ENCODE results near the gene MAP2K2.

DNA sequence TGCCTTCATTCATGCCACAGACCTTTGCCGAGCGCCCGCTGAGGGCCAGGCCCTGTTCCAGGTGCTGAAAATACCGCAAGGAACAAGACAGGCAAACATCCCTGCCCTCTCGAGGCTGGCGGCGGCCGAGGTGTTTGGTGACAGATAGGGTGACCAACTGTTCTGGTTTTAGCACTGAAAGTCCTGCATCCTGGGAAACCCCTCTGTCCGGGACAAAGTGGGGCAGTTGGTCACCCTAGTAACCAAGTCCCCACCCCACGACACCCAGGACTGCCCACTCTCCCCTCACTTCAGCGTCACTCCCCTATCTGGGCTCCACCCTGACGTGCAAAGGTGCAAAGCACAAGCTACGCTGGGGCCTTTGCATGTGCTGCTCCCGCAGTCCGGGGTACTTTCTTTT is 74.5 kb downstream of the MAP2K2 start:
- TF ChIP-seq POLR2AphosphoS5 (IDR thresholded peaks at IDR 0.05; ENCODE audit: low read depth, low read length) (no peak), REST (IDR thresholded peaks at IDR 0.05; ENCODE audit: insufficient read depth in 1 of 2, low read depth in 2 of 2, low read length in 2 of 2) (peak in 1 of 2 experiments; percentile 12; a peak in 1 of 4 replicates), TAF1 (IDR thresholded peaks at IDR 0.05; ENCODE audit: borderline replicate concordance, insufficient read depth, low read length) (no peak), SIN3A (IDR thresholded peaks at IDR 0.05; ENCODE audit: borderline replicate concordance, insufficient read depth, low read length) (no peak), FOXP2 (optimal IDR thresholded peaks at IDR 0.05; ENCODE audit: borderline replicate concordance, extremely low read depth, extremely low read length, insufficient read depth) (no peak)
